ENCODE measurements around the gene SHISAL2A. TPM values are rescaled to one million over a fixed set of nuclear protein-coding genes. Genes with fewer than 3 reads are reported as not detected.

Gene SHISAL2A
- total and polyA plus RNA-seq, 2 of the 13 experiments (the other 11 are each of a cell fraction or from before 2014, with no cell fraction given), result not detected

GRCh38 chr1:52651904-52652303 lies 18.9 kb downstream of the SHISAL2A start (continued):
- peak; percentile 30; the same call in 1 of the 2 replicates for TF ChIP-seq CREM (IDR thresholded peaks at IDR 0.05)
- TF ChIP-seq CREM (CRISPR knock-in tag; IDR thresholded peaks at IDR 0.05), result no peak
- TF ChIP-seq RXRA (CRISPR knock-in tag; IDR thresholded peaks at IDR 0.05), result peak; percentile 74; the same call in 1 of the 2 replicates
- TF ChIP-seq TSC22D2 (CRISPR knock-in tag; IDR thresholded peaks at IDR 0.05; ENCODE audit: borderline replicate concordance), result no peak
- 0 out of 2 replicates have a peak, but pooled peaks have one; percentile 8 for TF ChIP-seq FOXA3 (CRISPR knock-in tag; IDR thresholded peaks at IDR 0.05)
- TF ChIP-seq ZNF484 (CRISPR knock-in tag; IDR thresholded peaks at IDR 0.05; ENCODE audit: borderline replicate concordance, low read depth), result no peak
- no peak for TF ChIP-seq ZNF749 (CRISPR knock-in tag; IDR thresholded peaks at IDR 0.05; ENCODE audit: borderline replicate concordance)
- TF ChIP-seq ZBTB2 (CRISPR knock-in tag; IDR thresholded peaks at IDR 0.05; ENCODE audit: low read depth), result no peak
- TF ChIP-seq ZNF879 (CRISPR knock-in tag; IDR thresholded peaks at IDR 0.05), result no peak
- no peak for TF ChIP-seq ZFP36L2 (CRISPR knock-in tag; IDR thresholded peaks at IDR 0.05)
- TF ChIP-seq ZBTB44 (CRISPR knock-in tag; IDR thresholded peaks at IDR 0.05), result no peak
- TF ChIP-seq SRSF9 (IDR thresholded peaks at IDR 0.05; ENCODE audit: borderline replicate concordance, insufficient read depth, low read depth, low read length, poor library complexity, severe bottlenecking), result no peak
- no peak for TF ChIP-seq HOXA7 (CRISPR knock-in tag; IDR thresholded peaks at IDR 0.05)
- TF ChIP-seq ZNF292 (CRISPR knock-in tag; IDR thresholded peaks at IDR 0.05; ENCODE audit: borderline replicate concordance, low read depth), result no peak
- TF ChIP-seq ZNF768 (CRISPR knock-in tag; IDR thresholded peaks at IDR 0.05), result no peak
- TF ChIP-seq ZNF713 (CRISPR knock-in tag; IDR thresholded peaks at IDR 0.05), result no peak
- no peak for TF ChIP-seq U2AF2 (IDR thresholded peaks at IDR 0.05; ENCODE audit: low read depth, low read length)
- TF ChIP-seq ZFYVE20 (CRISPR knock-in tag; IDR thresholded peaks at IDR 0.05; ENCODE audit: borderline replicate concordance, low read depth), result no peak
- peak; percentile 50; the same call in 1 of the 2 replicates for TF ChIP-seq TCF7 (IDR thresholded peaks at IDR 0.05; ENCODE audit: low read depth)
- no peak for TF ChIP-seq CSRNP2 (CRISPR knock-in tag; conservative IDR thresholded peaks at IDR 0.05; ENCODE audit: low read depth)
- no peak for TF ChIP-seq HNRNPK (IDR thresholded peaks at IDR 0.05; ENCODE audit: low read depth, low read length, poor library complexity, severe bottlenecking)
- no peak for TF ChIP-seq ZNF674 (CRISPR knock-in tag; IDR thresholded peaks at IDR 0.05; ENCODE audit: low read depth)
- peak; percentile 85; the same call in 1 of the 2 replicates for TF ChIP-seq TFAP4 (IDR thresholded peaks at IDR 0.05; ENCODE audit: borderline replicate concordance, low read depth)
- no peak for TF ChIP-seq KLF6 (CRISPR knock-in tag; IDR thresholded peaks at IDR 0.05)
- no peak for TF ChIP-seq MYC (CRISPR knock-in tag; IDR thresholded peaks at IDR 0.05; ENCODE audit: borderline replicate concordance)
- TF ChIP-seq NFKB2 (CRISPR knock-in tag; IDR thresholded peaks at IDR 0.05; ENCODE audit: borderline replicate concordance), result no peak
- TF ChIP-seq ZFP1 (CRISPR knock-in tag; IDR thresholded peaks at IDR 0.05), result no peak
- no peak for TF ChIP-seq GLI4 (CRISPR knock-in tag; IDR thresholded peaks at IDR 0.05; ENCODE audit: borderline replicate concordance)

Data from HepG2 (cell line).